Keratinocyte (primary cell): Measurements from ENCODE around the gene XRCC3.

Experiments
- EZH2 ChIP-seq: IDR thresholded peaks from one replicate; pipeline ENCODE4 v1.6.1; 2012; ENCODE audit warnings: inconsistent platforms, mild to moderate bottlenecking, low read length, moderate library complexity
- TF ChIP-seq, protein P1 (sequence below), 3 experiments: IDR thresholded peaks in 1 of 3; conservative IDR thresholded peaks in 1 of 3; optimal IDR thresholded peaks in 1 of 3; 2 replicates in 2 of 3; 3 replicates in 1 of 3; pipeline versions ENCODE3 to v1.5.1; 2011; ENCODE audit warnings: low read length in 3 of 3, mild to moderate bottlenecking in 3 of 3, moderate library complexity in 2 of 3, control low read depth in 1 of 3, inconsistent platforms in 1 of 3; ENCODE audit not compliant: insufficient read depth in 2 of 3; ENCODE audit errors: extremely low read depth in 1 of 3

DNA sequence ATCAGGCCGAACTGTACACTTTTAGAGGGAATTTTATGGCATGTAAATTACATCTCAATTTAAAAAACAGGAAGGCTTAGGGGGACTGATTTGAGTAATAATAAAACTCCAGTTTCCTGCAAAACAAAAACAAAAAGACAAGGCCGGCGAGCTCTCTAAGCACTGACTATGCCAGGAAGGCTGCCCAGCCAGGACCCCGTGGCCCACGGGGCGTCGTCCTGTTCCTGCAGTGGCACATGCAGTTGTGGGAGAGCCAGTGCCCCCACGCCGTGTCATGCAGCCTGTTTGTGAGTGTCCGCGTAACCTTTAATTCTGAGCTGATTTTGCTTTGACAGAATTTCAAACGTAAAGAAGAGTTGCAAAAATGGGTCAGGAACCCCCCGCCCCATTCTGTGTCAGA is 10.5 kb downstream of the XRCC3 start:
- TF ChIP-seq, protein P1, sequence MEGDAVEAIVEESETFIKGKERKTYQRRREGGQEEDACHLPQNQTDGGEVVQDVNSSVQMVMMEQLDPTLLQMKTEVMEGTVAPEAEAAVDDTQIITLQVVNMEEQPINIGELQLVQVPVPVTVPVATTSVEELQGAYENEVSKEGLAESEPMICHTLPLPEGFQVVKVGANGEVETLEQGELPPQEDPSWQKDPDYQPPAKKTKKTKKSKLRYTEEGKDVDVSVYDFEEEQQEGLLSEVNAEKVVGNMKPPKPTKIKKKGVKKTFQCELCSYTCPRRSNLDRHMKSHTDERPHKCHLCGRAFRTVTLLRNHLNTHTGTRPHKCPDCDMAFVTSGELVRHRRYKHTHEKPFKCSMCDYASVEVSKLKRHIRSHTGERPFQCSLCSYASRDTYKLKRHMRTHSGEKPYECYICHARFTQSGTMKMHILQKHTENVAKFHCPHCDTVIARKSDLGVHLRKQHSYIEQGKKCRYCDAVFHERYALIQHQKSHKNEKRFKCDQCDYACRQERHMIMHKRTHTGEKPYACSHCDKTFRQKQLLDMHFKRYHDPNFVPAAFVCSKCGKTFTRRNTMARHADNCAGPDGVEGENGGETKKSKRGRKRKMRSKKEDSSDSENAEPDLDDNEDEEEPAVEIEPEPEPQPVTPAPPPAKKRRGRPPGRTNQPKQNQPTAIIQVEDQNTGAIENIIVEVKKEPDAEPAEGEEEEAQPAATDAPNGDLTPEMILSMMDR (optimal IDR thresholded peaks at IDR 0.05 in 1 of 3, IDR thresholded peaks at IDR 0.05 in 1 of 3, conservative IDR thresholded peaks at IDR 0.05 in 1 of 3; ENCODE audit: extremely low read depth in 1 of 3, insufficient read depth in 2 of 3, low read length in 3 of 3), result no peak
- TF ChIP-seq EZH2, result no peak
